ENCODE data around the gene BCAS3.
"Not testable (repeated sequence)": the region's sequence is repeated elsewhere in the genome, so short reads cannot be mapped to it uniquely, and the experiment has no call there.

Gene BCAS3

GRCh38 chr17:60804831-60805230, 127.2 kb downstream of the BCAS3 start:
- no peak for DNase-seq

- DNase-seq = no peak
These were observed 131.8 kb downstream of the BCAS3 start for GRCh38 chr17:60809421-60809820.

GRCh38 chr17:60814941-60815340, 137.3 kb downstream of the BCAS3 start:
- not testable (repeated sequence) for DNase-seq

GRCh38 chr17:60817192-60817591, 139.5 kb downstream of the BCAS3 start:
- DNase-seq = no peak

- no peak for DNase-seq
These were observed 141.9 kb downstream of the BCAS3 start for GRCh38 chr17:60819447-60820130.

- no peak for DNase-seq
These were observed 145.9 kb downstream of the BCAS3 start for GRCh38 chr17:60823515-60823914.

- DNase-seq = no peak
These were observed 147.7 kb downstream of the BCAS3 start for GRCh38 chr17:60825351-60825750.

- DNase-seq = no peak
These were observed 150.3 kb downstream of the BCAS3 start for GRCh38 chr17:60827943-60828342.

- DNase-seq = no peak
These were observed 154.5 kb downstream of the BCAS3 start for GRCh38 chr17:60832151-60832585.

- DNase-seq = no peak
These were observed 155.0 kb downstream of the BCAS3 start for GRCh38 chr17:60832631-60833030.

- no peak for DNase-seq
These were observed 162.8 kb downstream of the BCAS3 start for GRCh38 chr17:60840456-60840855.

- no peak for DNase-seq
These were observed 167.4 kb downstream of the BCAS3 start for GRCh38 chr17:60845012-60845411.

GRCh38 chr17:60846175-60846574, 168.5 kb downstream of the BCAS3 start:
- DNase-seq = no peak

GRCh38 chr17:60851181-60851580, 173.5 kb downstream of the BCAS3 start:
- no peak for DNase-seq

- DNase-seq = no peak
These were observed 180.0 kb downstream of the BCAS3 start for GRCh38 chr17:60857556-60858080.

GRCh38 chr17:60862482-60862881, 184.8 kb downstream of the BCAS3 start:
- DNase-seq = no peak

GRCh38 chr17:60863892-60864707, 186.4 kb downstream of the BCAS3 start:
- DNase-seq = no peak

- DNase-seq = no peak
These were observed 187.0 kb downstream of the BCAS3 start for GRCh38 chr17:60864708-60865005.

- no peak for DNase-seq
These were observed 197.1 kb downstream of the BCAS3 start for GRCh38 chr17:60874772-60875171.

- not testable (repeated sequence) for DNase-seq
These were observed 209.3 kb downstream of the BCAS3 start for GRCh38 chr17:60886731-60887613.

GRCh38 chr17:60887614-60888028, 210.0 kb downstream of the BCAS3 start:
- no peak for DNase-seq

GRCh38 chr17:60888812-60889709, 211.4 kb downstream of the BCAS3 start:
- DNase-seq = no peak
